Breast epithelium (tissue), 4 donors: ENCODE data around the gene SDK2. TPM values are rescaled to one million over a fixed set of nuclear protein-coding genes. Genes with fewer than 3 reads are reported as not detected.

ENCODE experiments used
- DNase-seq, 2 donors: peaks; one replicate each; pipeline ENCODE4 v3.0.0-alpha.2; 2019; ENCODE audit warnings: low spot score in 2 of 2
- H3K27ac ChIP-seq, 2 donors: fragments of 200-600 bp; sonication (generic) in 1 of 2; one replicate each; pipeline ENCODE4 v1.5.1; 2016 to 2019; ENCODE audit warnings: mild to moderate bottlenecking in 1 of 2
- H3K27me3 ChIP-seq, 2 donors: fragments of 200-600 bp; sonication (generic) in 1 of 2; one replicate each; pipeline versions ENCODE4 v1.5.1 to v1.6.0; 2017 to 2019; ENCODE audit warnings: control low read depth in 1 of 2, mild to moderate bottlenecking in 1 of 2
- H3K36me3 ChIP-seq: fragments of 200-600 bp; one replicate; pipeline ENCODE4 v1.5.1; 2019
- H3K4me1 ChIP-seq, 2 donors: fragments of 200-600 bp; sonication (generic); one replicate each; pipeline ENCODE4 v1.5.1; 2016 to 2019; ENCODE audit warnings: control low read depth in 1 of 2
- H3K4me3 ChIP-seq, 3 donors: fragments of 200-600 bp; sonication (generic); 1 replicate in 2 of 3; 2 replicates in 1 of 3; pipeline ENCODE4 v1.5.1; 2016 to 2019; ENCODE audit warnings: mild to moderate bottlenecking in 3 of 3, moderate library complexity in 2 of 3
- H3K9me3 ChIP-seq, 2 donors: fragments of 200-600 bp; sonication (generic) in 1 of 2; one replicate each; pipeline ENCODE4 v1.5.1; 2016 to 2019; ENCODE audit warnings: control low read depth in 1 of 2
- POLR2A ChIP-seq: fragments of 450-650 bp; IDR thresholded peaks from one replicate; pipeline ENCODE4 v1.6.1; 2016; ENCODE audit warnings: antibody characterized with exemption, mild to moderate bottlenecking, moderate library complexity
- POLR2AphosphoS5 ChIP-seq, 3 donors: sonication (generic); formaldehyde crosslinking; IDR thresholded peaks; one replicate each; pipeline ENCODE4 v1.6.1; 2017; ENCODE audit warnings: antibody characterized with exemption in 3 of 3
- intact Hi-C: fragments of 100-400 bp; cut with DNase I; formaldehyde crosslinking; loops from one replicate; pipeline ENCODE4 v1.15.1; 2023; ENCODE audit warnings: low total_unique reads
- total RNA-seq, 3 donors: library from RNA; depleted of rRNA; stranded (reverse); fragments of >200 nt; gene quantifications; one replicate each; pipeline ENCODE4 v1.1.0, GENCODE V29; 2016
- TF ChIP-seq, protein P1 (sequence below), 3 donors: fragments of 450-650 bp; IDR thresholded peaks; one replicate each; pipeline ENCODE4 v1.5.1; 2016 to 2017; ENCODE audit warnings: antibody characterized with exemption in 3 of 3, mild to moderate bottlenecking in 3 of 3, moderate library complexity in 3 of 3

The SDK2 gene
- total RNA-seq, 3 donors from 2014 or later = 0.16 to 2.9 (median 2.6) TPM

DNA sequence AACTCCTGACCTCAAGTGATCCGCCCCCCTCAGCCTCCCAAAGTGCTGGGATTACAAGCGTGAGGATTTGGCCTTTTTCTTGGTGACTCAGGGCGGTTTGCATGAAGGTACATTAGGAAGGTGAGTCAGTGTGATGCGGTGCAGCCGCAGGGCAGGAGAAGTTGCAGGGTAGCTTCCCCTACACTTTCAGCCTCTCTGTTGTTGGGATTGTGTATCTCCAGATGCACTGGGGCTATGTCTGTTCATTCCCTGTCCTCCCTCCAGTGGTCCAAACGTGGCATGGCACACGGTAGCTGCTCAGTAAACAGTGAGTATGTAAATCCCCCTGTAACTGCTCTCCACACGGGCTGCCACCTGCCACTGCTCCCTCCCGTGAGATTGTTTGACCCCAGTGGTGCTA is 223.3 kb downstream of the SDK2 start:
- TF ChIP-seq POLR2A (no peak), POLR2AphosphoS5 (IDR thresholded peaks at IDR 0.05) (no peak)
- TF ChIP-seq, protein P1, sequence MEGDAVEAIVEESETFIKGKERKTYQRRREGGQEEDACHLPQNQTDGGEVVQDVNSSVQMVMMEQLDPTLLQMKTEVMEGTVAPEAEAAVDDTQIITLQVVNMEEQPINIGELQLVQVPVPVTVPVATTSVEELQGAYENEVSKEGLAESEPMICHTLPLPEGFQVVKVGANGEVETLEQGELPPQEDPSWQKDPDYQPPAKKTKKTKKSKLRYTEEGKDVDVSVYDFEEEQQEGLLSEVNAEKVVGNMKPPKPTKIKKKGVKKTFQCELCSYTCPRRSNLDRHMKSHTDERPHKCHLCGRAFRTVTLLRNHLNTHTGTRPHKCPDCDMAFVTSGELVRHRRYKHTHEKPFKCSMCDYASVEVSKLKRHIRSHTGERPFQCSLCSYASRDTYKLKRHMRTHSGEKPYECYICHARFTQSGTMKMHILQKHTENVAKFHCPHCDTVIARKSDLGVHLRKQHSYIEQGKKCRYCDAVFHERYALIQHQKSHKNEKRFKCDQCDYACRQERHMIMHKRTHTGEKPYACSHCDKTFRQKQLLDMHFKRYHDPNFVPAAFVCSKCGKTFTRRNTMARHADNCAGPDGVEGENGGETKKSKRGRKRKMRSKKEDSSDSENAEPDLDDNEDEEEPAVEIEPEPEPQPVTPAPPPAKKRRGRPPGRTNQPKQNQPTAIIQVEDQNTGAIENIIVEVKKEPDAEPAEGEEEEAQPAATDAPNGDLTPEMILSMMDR (IDR thresholded peaks at IDR 0.05) = no peak
- Histone ChIP-seq H3K4me3 (no peak overlapping the region), H3K36me3 (no peaks in the 10 kb centered on the region), H3K27ac (no peak overlapping the region), H3K4me1 (no peaks in the 10 kb centered on the region), H3K9me3 (no peaks in the 10 kb centered on the region), H3K27me3 (no peaks in the 10 kb centered on the region)
- intact Hi-C loops = loop anchor here (10.0 kb wide), 2 partner anchors 284 to 754 kb away; no protein-coding TSS in a partner anchor
- DNase-seq = no peak

DNA sequence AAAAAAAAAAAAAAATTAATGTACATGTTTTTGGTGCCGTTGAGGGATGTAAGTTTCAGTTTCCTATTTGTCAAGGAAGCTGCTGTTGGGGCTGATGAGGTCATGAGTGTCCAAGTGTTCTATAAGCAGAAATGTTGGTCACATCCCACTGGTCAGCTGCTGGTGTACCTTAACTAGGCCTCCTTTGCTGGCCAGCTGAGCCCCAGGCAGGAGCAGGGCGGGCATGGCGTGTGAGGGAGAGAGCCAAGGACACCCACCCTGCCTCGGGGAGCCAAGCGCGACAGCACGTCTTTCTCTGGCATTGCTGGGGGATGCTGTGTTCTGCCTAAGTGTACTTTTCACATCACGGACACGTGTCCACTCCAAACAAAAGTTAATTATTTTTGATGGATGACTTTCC is 224.4 kb downstream of the SDK2 start:
- Histone ChIP-seq H3K9me3 (no peaks in the 10 kb centered on the region), H3K27ac (no peak overlapping the region), H3K27me3 (no peaks in the 10 kb centered on the region), H3K4me1 (no peaks in the 10 kb centered on the region), H3K36me3 (no peaks in the 10 kb centered on the region), H3K4me3 (no peak overlapping the region)
- TF ChIP-seq POLR2A = no peak
- no peak for TF ChIP-seq POLR2AphosphoS5 (IDR thresholded peaks at IDR 0.05)
- TF ChIP-seq, protein P1 (IDR thresholded peaks at IDR 0.05) = no peak
- intact Hi-C loops = loop anchor here (10.0 kb wide), 2 partner anchors 285 to 755 kb away; no protein-coding TSS in a partner anchor
- no peak for DNase-seq

DNA sequence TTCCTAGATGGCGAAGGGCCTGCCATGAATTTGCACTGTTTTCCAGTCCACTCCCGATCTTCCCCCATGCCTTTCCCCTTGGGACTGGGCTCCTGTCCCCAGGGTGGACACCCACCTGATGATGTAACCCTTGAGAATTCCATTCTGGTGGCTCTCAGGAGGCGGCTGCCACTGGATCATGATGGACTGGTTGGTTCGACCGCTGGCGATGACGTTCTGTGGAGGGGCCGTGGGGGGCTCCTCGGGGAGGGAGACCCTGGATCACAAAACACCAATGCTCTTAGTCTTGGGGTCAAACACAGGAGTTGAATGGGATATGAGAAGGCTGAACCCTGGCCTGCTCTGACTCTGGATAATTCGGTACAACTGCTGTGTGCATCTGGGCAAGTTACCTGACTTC is 225.2 kb downstream of the SDK2 start:
- TF ChIP-seq, protein P1 (IDR thresholded peaks at IDR 0.05) = no peak
- TF ChIP-seq POLR2AphosphoS5 (IDR thresholded peaks at IDR 0.05) (no peak), POLR2A (no peak)
- no peaks in the 10 kb centered on the region for H3K4me1 ChIP-seq
- H3K36me3 ChIP-seq = no peaks in the 10 kb centered on the region
- intact Hi-C loops = no loop called here
- no peak overlapping the region for H3K4me3 ChIP-seq
- no peak for DNase-seq
- H3K9me3 ChIP-seq = no peaks in the 10 kb centered on the region
- H3K27ac ChIP-seq = no peak overlapping the region
- no peaks in the 10 kb centered on the region for H3K27me3 ChIP-seq

DNA sequence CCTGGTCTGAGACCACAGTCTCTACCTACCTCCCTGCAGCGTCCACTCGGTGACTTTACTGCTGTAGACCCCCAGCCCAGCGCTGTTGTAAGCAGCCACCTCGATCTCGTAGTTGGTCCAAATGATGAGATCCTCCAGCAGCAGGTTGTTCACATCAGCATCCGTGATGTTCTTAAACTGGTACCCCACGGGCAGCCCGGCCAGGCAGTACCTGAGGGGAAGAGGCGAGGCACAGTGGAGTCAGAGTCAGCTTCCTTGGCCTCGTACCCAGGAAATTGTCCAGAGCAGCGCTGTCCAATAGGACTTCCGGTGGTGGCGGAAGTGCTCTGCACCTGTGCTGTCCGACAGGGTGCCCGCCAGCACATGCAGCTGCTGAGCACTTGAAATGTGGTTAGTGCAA is 228.5 kb downstream of the SDK2 start:
- TF ChIP-seq POLR2AphosphoS5 (IDR thresholded peaks at IDR 0.05) = no peak
- no peak for TF ChIP-seq POLR2A
- TF ChIP-seq, protein P1 (IDR thresholded peaks at IDR 0.05) = no peak
- no peaks in the 10 kb centered on the region for H3K36me3 ChIP-seq
- DNase-seq = no peak
- H3K27me3 ChIP-seq = no peaks in the 10 kb centered on the region
- intact Hi-C loops = no loop called here
- H3K27ac ChIP-seq = no peak overlapping the region
- no peaks in the 10 kb centered on the region for H3K4me1 ChIP-seq
- H3K9me3 ChIP-seq = no peaks in the 10 kb centered on the region
- no peak overlapping the region for H3K4me3 ChIP-seq

DNA sequence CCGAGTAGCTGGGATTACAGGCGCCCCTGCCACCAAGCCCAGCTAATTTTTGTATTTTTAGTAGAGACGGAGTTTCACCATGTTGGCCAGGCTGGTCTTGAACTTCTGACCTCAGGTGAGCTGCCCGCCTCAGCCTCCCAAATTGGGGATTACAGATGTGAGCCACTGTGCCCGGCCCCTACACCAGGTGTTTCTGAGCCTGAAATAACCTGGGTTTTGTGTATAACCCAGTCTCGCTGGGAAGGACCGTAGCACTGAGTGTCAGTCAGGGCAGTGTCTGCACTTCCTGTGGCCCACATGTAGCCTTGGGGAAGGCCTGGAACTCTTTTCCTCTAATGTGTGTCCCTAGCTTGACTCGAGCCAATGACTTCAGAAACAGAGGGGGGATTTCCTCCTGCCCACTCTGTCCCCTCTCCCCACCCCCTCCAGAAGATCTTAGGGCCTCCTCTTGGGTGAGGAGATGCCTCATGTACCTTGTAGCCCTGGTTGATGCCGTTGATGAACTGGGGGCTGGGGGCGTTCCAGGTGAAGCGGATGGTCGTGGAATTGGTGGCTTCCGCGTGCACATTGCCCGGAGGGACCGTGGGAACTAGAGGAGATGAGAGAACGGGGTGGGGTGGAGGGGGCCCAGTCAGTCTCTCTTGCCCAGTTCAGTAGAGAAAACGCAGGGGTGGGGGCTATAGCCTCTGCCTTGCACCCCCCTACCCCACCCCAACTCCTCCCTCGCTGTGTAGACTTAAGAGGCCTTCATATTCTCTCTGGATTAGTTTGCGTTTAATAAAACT is 229.9 kb downstream of the SDK2 start:
- no peak overlapping the region for H3K4me3 ChIP-seq
- H3K9me3 ChIP-seq = no peaks in the 10 kb centered on the region
- H3K27me3 ChIP-seq = no peaks in the 10 kb centered on the region
- H3K27ac ChIP-seq = no peak overlapping the region
- no peak for TF ChIP-seq POLR2A
- TF ChIP-seq, protein P1 (IDR thresholded peaks at IDR 0.05) = no peak
- no peak for TF ChIP-seq POLR2AphosphoS5 (IDR thresholded peaks at IDR 0.05)
- no peaks in the 10 kb centered on the region for H3K4me1 ChIP-seq
- no peak for DNase-seq
- H3K36me3 ChIP-seq = no peaks in the 10 kb centered on the region
- intact Hi-C loops = no loop called here
